ENCODE results near the gene ABCA1.

ABCA1 gene

DNA sequence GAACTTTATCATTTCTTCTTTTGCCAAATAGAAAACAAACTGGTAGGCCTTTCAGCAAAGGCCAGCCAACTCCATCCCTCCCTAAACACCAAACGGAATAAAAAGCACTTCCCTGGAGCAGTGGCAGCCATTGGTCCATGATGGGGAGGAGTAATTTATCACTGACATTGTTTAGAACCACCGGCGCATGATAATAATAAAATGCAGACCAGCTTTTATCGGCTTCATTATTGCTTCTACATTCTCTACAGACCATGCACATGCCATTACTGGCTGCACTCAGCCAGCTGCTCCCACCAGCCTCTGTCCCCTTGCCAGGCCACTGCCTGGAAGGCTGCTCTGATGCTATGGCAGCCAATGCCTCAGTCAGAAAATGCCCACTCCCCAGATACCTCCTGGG lies 45.9 kb downstream of the ABCA1 start:
- DNase-seq (ENCODE audit: low read depth): no peak
- H3K4me3 ChIP-seq (replicated peaks; ENCODE audit: low read depth, low read length): no peak overlapping the region
- TF ChIP-seq, protein P1, sequence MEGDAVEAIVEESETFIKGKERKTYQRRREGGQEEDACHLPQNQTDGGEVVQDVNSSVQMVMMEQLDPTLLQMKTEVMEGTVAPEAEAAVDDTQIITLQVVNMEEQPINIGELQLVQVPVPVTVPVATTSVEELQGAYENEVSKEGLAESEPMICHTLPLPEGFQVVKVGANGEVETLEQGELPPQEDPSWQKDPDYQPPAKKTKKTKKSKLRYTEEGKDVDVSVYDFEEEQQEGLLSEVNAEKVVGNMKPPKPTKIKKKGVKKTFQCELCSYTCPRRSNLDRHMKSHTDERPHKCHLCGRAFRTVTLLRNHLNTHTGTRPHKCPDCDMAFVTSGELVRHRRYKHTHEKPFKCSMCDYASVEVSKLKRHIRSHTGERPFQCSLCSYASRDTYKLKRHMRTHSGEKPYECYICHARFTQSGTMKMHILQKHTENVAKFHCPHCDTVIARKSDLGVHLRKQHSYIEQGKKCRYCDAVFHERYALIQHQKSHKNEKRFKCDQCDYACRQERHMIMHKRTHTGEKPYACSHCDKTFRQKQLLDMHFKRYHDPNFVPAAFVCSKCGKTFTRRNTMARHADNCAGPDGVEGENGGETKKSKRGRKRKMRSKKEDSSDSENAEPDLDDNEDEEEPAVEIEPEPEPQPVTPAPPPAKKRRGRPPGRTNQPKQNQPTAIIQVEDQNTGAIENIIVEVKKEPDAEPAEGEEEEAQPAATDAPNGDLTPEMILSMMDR (IDR thresholded peaks at IDR 0.05; ENCODE audit: low read length, missing control alignments): no peak

DNA sequence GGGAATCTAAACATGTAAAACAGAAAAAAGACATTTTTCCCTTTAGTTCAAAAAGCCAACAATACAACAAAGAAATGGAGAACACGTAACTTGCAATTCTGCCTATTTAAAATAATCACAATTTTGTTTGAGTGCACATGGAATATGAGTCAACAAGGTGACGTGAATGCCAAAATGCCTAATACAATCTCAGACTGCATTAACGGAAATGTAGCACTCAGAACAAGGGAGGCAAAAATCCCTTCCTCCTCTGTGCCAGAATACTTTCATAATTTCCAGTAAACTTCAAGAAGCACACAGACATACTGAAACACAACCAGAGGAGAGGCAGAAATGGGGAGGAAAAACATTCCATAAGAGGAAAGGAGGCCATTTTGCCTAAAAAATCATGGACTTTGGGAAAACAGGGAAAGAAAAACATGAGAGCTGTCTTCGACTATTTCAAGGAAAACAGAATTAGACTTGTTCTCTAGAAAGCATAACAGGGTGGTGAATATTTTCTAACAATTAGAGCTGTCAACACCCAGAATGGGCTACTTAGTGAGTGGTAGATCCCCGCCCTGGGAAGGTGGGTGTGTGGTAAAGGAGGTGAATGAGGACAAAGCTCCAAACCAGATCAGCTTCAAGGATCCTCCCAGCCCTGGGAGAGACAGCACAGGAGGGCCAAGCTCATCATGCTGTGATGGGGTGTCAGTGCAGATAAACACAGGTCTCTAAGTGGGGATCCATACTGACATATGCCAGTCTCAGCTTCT lies 48.2 kb downstream of the ABCA1 start:
- TF ChIP-seq, protein P1 (IDR thresholded peaks at IDR 0.05; ENCODE audit: low read length, missing control alignments): no peak
- no peak overlapping the region for H3K4me3 ChIP-seq (replicated peaks; ENCODE audit: low read depth, low read length)
- DNase-seq (ENCODE audit: low read depth): peak; percentile 96

DNA sequence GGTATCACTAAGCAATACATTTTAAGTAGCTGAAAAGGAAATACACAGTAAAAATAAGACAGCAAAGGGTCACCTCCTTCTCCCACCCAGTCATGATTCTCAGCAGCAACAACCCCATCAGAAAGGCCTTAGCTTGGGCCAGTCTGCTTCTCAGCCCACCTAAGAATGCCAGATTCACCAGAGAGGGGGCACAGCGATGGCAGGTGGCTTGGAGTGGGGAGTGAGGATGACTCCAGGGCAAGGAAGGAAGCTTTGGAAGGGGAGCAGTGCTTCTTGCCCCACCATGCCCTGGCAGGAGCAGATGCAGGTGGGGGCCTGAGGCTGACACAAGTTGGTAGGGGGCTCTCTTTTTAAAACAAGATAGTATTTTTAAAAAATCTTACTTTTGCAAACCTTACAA lies 51.4 kb downstream of the ABCA1 start:
- TF ChIP-seq, protein P1 (IDR thresholded peaks at IDR 0.05; ENCODE audit: low read length, missing control alignments): no peak
- DNase-seq (ENCODE audit: low read depth): no peak
- no peak overlapping the region for H3K4me3 ChIP-seq (replicated peaks; ENCODE audit: low read depth, low read length)

DNA sequence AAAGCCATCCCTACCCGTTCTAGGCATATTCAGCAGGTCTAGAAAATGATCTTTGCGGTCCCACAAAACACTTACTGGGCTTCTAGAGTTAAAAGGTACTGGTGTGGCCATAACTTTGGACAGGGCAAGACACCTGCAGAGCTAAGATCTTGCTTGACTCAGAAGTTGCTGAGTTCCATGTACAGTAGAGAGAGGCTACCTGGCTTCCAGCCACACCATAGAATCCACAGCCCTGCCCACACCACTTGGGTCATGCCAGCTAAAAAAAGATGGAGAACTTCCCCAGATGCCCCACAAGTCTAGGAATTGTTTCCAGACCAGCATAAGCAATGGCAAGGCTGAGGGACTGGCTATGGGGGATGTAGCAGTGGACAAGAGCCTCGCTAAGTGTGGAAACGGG lies 52.1 kb downstream of the ABCA1 start:
- no peak overlapping the region for H3K4me3 ChIP-seq (replicated peaks; ENCODE audit: low read depth, low read length)
- DNase-seq (ENCODE audit: low read depth): no peak
- TF ChIP-seq, protein P1 (IDR thresholded peaks at IDR 0.05; ENCODE audit: low read length, missing control alignments): no peak

DNA sequence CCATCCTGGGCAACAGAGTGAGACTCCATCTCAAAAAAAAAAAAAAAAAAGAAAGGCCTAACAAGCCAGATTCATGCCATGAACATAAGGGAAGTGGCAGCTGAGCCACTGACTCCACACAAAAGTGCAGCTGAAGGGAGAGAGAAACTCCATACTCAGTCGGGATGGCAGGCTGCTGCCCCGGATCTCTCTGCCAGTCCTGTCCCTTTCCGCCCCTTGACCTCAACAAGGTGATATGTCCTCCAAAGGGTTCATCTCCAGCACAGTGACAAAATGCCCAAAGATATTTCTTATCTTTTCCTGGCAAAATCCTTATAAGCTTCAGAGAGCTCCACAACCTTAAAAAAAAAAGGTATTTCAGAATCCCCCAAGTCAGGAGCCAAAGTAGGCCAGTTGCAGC lies 52.6 kb downstream of the ABCA1 start:
- no peak for DNase-seq (ENCODE audit: low read depth)
- no peak overlapping the region for H3K4me3 ChIP-seq (replicated peaks; ENCODE audit: low read depth, low read length)

DNA sequence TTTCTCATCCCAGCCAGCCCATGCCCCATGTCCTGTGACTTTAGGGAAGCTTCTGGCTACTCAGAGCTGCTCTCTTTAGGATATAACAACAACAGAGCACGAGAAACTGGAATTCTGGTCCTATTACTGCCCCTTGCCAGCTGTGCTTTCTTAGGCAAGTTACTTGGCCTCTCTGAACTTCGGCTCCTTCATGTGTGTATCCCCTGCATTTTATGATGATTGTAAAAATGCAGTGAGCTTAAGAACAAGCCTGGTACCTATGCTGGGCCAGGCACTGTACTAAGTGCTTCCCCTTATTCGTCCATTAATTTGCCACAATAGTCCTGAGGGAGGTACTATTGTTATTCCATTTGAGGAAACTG lies 54.5 kb downstream of the ABCA1 start:
- TF ChIP-seq, protein P1 (IDR thresholded peaks at IDR 0.05; ENCODE audit: low read length, missing control alignments): no peak
- no peak for DNase-seq (ENCODE audit: low read depth)
- no peak overlapping the region for H3K4me3 ChIP-seq (replicated peaks; ENCODE audit: low read depth, low read length)

More for the DNA sequence above, 52.6 kb downstream of the ABCA1 start:
- TF ChIP-seq, protein P1 (IDR thresholded peaks at IDR 0.05; ENCODE audit: low read length, missing control alignments): no peak

Data from fibroblast of pulmonary artery (primary cell).